Body of pancreas (tissue), 4 donors: ENCODE data around the gene MPND.

Source experiments
- POLR2A ChIP-seq, 3 donors: fragments of 450-650 bp; IDR thresholded peaks; one replicate each; pipeline ENCODE4 v1.6.1; 2016; ENCODE audit warnings: antibody characterized with exemption in 3 of 3, mild to moderate bottlenecking in 2 of 3
- TF ChIP-seq, protein P1 (sequence below), 7 experiments: fragments of 450-650 bp in 4 of 7; fragments of 200-600 bp in 3 of 7; sonication (generic) in 3 of 7; IDR thresholded peaks; one replicate each; pipeline ENCODE4 v1.5.1; 2016 to 2019; ENCODE audit warnings: antibody characterized with exemption in 7 of 7

GRCh38 chr19:4326215-4326836 lies 17.0 kb upstream of the MPND start:
- TF ChIP-seq, protein P1, sequence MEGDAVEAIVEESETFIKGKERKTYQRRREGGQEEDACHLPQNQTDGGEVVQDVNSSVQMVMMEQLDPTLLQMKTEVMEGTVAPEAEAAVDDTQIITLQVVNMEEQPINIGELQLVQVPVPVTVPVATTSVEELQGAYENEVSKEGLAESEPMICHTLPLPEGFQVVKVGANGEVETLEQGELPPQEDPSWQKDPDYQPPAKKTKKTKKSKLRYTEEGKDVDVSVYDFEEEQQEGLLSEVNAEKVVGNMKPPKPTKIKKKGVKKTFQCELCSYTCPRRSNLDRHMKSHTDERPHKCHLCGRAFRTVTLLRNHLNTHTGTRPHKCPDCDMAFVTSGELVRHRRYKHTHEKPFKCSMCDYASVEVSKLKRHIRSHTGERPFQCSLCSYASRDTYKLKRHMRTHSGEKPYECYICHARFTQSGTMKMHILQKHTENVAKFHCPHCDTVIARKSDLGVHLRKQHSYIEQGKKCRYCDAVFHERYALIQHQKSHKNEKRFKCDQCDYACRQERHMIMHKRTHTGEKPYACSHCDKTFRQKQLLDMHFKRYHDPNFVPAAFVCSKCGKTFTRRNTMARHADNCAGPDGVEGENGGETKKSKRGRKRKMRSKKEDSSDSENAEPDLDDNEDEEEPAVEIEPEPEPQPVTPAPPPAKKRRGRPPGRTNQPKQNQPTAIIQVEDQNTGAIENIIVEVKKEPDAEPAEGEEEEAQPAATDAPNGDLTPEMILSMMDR (IDR thresholded peaks at IDR 0.05): no peak
- TF ChIP-seq POLR2A (IDR thresholded peaks at IDR 0.05): no peak
